Fibroblast of skin of scalp (primary cell): ENCODE measurements around the gene B4GALT7. TPM values are rescaled to one million over a fixed set of nuclear protein-coding genes. Genes with fewer than 3 reads are reported as not detected.
"Not testable (repeated sequence)": the region's sequence is repeated elsewhere in the genome, so short reads cannot be mapped to it uniquely, and the experiment has no call there.

ENCODE experiments used
- DNase-seq: peaks from one replicate; pipeline ENCODE4 v3.0.0-alpha.2; 2013
- polyA plus RNA-seq, 2 experiments: library from polyadenylated mRNA; unstranded; fragments of 120-200 nt; gene quantifications; one replicate each; pipeline ENCODE4 v1.2.1, GENCODE V29; 2013; ENCODE audit not compliant: insufficient read length in 2 of 2

Gene B4GALT7
- 35.3 TPM for polyA plus RNA-seq (2013, experiment 1 of 2; ENCODE audit: insufficient read length)
- 34.5 TPM for polyA plus RNA-seq (2013, experiment 2 of 2; ENCODE audit: insufficient read length)

- peak; percentile 85 for DNase-seq
These were observed at the start of gene B4GALT7 for GRCh38 chr5:177599731-177600507. B4GALT7 (plus strand) TSS chr5:177600132; CDS start chr5:177600211, 79 bp downstream.

- peak; percentile 31 for DNase-seq
These were observed 47.0 kb upstream of the B4GALT7 start for GRCh38 chr5:177552839-177553455.

GRCh38 chr5:177553671-177554429 is 46.1 kb upstream of the B4GALT7 start:
- DNase-seq, result no peak

GRCh38 chr5:177554474-177555111 is 45.3 kb upstream of the B4GALT7 start, which contains the start of gene FAM193B:
FAM193B (minus strand) TSS chr5:177554563; CDS start chr5:177554458, 105 bp downstream.
- peak; percentile 92 for DNase-seq

- DNase-seq, result no peak
These were observed 44.7 kb upstream of the B4GALT7 start for GRCh38 chr5:177555228-177555627.

GRCh38 chr5:177555665-177556064 is 44.3 kb upstream of the B4GALT7 start:
- no peak for DNase-seq

- DNase-seq, result no peak
These were observed 42.8 kb upstream of the B4GALT7 start for GRCh38 chr5:177557041-177557647.

GRCh38 chr5:177557796-177558195 is 42.1 kb upstream of the B4GALT7 start:
- no peak for DNase-seq

- DNase-seq, result not testable (repeated sequence)
These were observed 40.4 kb upstream of the B4GALT7 start for GRCh38 chr5:177559446-177559941.

- no peak for DNase-seq
These were observed 34.9 kb upstream of the B4GALT7 start for GRCh38 chr5:177565046-177565445.

- DNase-seq, result no peak
These were observed 31.6 kb upstream of the B4GALT7 start for GRCh38 chr5:177568326-177568725.

GRCh38 chr5:177569894-177570293 is 30.0 kb upstream of the B4GALT7 start:
- DNase-seq, result no peak

GRCh38 chr5:177575488-177575887 is 24.4 kb upstream of the B4GALT7 start:
- DNase-seq, result no peak

- DNase-seq, result no peak
These were observed 23.8 kb upstream of the B4GALT7 start for GRCh38 chr5:177576169-177576568.

GRCh38 chr5:177578316-177578715 is 21.6 kb upstream of the B4GALT7 start:
- DNase-seq, result no peak

- DNase-seq, result no peak
These were observed 11.5 kb upstream of the B4GALT7 start for GRCh38 chr5:177588413-177588909.

GRCh38 chr5:177590406-177590805 is 9.5 kb upstream of the B4GALT7 start:
- DNase-seq, result no peak

GRCh38 chr5:177591690-177592009 is 8.3 kb upstream of the B4GALT7 start:
- DNase-seq, result no peak

- peak; percentile 85 for DNase-seq
These were observed 7.7 kb upstream of the B4GALT7 start, which contains the start of gene TMED9 for GRCh38 chr5:177592010-177592834. TMED9 (plus strand) TSS chr5:177592203; CDS start chr5:177592215, 12 bp downstream.

GRCh38 chr5:177592905-177593304 is 7.0 kb upstream of the B4GALT7 start:
- DNase-seq, result no peak

- no peak for DNase-seq
These were observed 6.4 kb upstream of the B4GALT7 start for GRCh38 chr5:177593511-177593910.
